ENCODE measurements around the gene VPS37C. TPM values are rescaled to one million over a fixed set of nuclear protein-coding genes. Genes with fewer than 3 reads are reported as not detected.

Gene VPS37C
- total and polyA plus RNA-seq, 10 of the 15 experiments (the other 5 are each of a cell fraction or from before 2014, with no cell fraction given) = 0.39 to 16.5 (median 7.8) TPM

DNA sequence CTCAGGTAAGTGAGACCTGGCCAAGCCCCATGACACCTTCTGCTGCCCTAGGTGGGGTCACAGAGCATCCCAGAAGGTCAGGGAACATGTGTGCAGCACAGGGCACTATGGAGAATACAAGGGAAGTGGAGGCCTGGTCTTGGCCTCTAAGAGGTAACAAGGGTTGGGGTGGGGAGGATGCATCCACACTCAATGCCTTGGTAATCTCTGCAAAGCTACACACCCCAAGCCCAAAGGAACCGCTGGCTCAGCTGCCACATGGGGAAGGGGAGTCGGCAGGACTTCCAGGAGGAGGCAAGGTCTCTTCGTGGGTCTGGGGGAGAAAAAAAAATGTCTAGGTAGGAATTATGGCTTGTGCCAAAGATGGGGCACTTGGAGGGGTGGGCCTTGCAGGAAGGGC, 41.7 kb downstream of the VPS37C start:
- no peaks in the 10 kb centered on the region for H3K36me3 ChIP-seq (ENCODE audit: control insufficient read depth in 2 of 2, insufficient read depth in 2 of 2, low read length in 1 of 2)
- H2AFZ ChIP-seq (ENCODE audit: control insufficient read depth, low read depth, low read length) = no peak overlapping the region
- no peaks in the 10 kb centered on the region for H3K27me3 ChIP-seq (replicated peaks in 1 of 2; ENCODE audit: control insufficient read depth in 2 of 2, insufficient read depth in 2 of 2, low read length in 1 of 2)
- no peak overlapping the region for H3K9ac ChIP-seq (ENCODE audit: control insufficient read depth, insufficient read depth, low read length)
- ChIA-PET RAD21 (ENCODE audit: unreplicated experiment) (no interaction called here), SMC1A (ENCODE audit: uncharacterized antibody, unreplicated experiment) (interaction anchor here (1.0 to 1.2 kb wide), 3 partner anchors 9 to 150 kb away, joined by 3 to 4 read pairs (median 3); no protein-coding TSS in a partner anchor), CTCF (interaction anchor here (0.7 to 1.3 kb wide), 2 partner anchors 30 to 150 kb away, joined by 3 read pairs; no protein-coding TSS in a partner anchor), POLR2A (interaction anchor here (0.6 kb wide), 1 partner anchor 39 kb away, joined by 3 read pairs; no protein-coding TSS in a partner anchor)
- FAIRE-seq (no peak), ATAC-seq (no peak), DNase-seq (ENCODE audit: low read depth, low spot score) (no peak)
- TF ChIP-seq SIN3A (IDR thresholded peaks at IDR 0.05; ENCODE audit: low read depth, low read length) = no peak
- no peak for TF ChIP-seq NRF1 (conservative IDR thresholded peaks at IDR 0.05; ENCODE audit: low read depth, low read length)
- TF ChIP-seq ASH2L (IDR thresholded peaks at IDR 0.05; ENCODE audit: borderline replicate concordance, low read depth) = no peak
- TF ChIP-seq, protein P1, sequence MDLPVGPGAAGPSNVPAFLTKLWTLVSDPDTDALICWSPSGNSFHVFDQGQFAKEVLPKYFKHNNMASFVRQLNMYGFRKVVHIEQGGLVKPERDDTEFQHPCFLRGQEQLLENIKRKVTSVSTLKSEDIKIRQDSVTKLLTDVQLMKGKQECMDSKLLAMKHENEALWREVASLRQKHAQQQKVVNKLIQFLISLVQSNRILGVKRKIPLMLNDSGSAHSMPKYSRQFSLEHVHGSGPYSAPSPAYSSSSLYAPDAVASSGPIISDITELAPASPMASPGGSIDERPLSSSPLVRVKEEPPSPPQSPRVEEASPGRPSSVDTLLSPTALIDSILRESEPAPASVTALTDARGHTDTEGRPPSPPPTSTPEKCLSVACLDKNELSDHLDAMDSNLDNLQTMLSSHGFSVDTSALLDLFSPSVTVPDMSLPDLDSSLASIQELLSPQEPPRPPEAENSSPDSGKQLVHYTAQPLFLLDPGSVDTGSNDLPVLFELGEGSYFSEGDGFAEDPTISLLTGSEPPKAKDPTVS (IDR thresholded peaks at IDR 0.05; ENCODE audit: low read depth, low read length) = no peak
- TF ChIP-seq, protein P2, sequence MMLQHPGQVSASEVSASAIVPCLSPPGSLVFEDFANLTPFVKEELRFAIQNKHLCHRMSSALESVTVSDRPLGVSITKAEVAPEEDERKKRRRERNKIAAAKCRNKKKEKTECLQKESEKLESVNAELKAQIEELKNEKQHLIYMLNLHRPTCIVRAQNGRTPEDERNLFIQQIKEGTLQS (IDR thresholded peaks at IDR 0.05; ENCODE audit: borderline replicate concordance, extremely low read depth, low read depth, low read length) = no peak
- TF ChIP-seq TCF7 (IDR thresholded peaks at IDR 0.05; ENCODE audit: borderline replicate concordance) = no peak
- no peak for TF ChIP-seq JUND (IDR thresholded peaks at IDR 0.05; ENCODE audit: low read depth, low read length)
- TF ChIP-seq CHD4 (IDR thresholded peaks at IDR 0.05) = no peak
- TF ChIP-seq ZSCAN29 (IDR thresholded peaks at IDR 0.05) = no peak
- TF ChIP-seq, protein P3, sequence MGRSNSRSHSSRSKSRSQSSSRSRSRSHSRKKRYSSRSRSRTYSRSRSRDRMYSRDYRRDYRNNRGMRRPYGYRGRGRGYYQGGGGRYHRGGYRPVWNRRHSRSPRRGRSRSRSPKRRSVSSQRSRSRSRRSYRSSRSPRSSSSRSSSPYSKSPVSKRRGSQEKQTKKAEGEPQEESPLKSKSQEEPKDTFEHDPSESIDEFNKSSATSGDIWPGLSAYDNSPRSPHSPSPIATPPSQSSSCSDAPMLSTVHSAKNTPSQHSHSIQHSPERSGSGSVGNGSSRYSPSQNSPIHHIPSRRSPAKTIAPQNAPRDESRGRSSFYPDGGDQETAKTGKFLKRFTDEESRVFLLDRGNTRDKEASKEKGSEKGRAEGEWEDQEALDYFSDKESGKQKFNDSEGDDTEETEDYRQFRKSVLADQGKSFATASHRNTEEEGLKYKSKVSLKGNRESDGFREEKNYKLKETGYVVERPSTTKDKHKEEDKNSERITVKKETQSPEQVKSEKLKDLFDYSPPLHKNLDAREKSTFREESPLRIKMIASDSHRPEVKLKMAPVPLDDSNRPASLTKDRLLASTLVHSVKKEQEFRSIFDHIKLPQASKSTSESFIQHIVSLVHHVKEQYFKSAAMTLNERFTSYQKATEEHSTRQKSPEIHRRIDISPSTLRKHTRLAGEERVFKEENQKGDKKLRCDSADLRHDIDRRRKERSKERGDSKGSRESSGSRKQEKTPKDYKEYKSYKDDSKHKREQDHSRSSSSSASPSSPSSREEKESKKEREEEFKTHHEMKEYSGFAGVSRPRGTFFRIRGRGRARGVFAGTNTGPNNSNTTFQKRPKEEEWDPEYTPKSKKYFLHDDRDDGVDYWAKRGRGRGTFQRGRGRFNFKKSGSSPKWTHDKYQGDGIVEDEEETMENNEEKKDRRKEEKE (IDR thresholded peaks at IDR 0.05) = no peak
- TF ChIP-seq IRF4 (IDR thresholded peaks at IDR 0.05; ENCODE audit: low read depth, low read length) = no peak
- in situ Hi-C loops (cut with MboI) (no loop called here), intact Hi-C loops (cut with micrococcal nuclease; ENCODE audit: unreplicated experiment) (no loop called here)
- no peak overlapping the region for H3K4me2 ChIP-seq (ENCODE audit: control insufficient read depth, insufficient read depth)
- no peaks in the 10 kb centered on the region for H3K79me2 ChIP-seq (ENCODE audit: control insufficient read depth, insufficient read depth, low read length)
- H4K20me1 ChIP-seq (ENCODE audit: control insufficient read depth, insufficient read depth) = no peaks in the 10 kb centered on the region
- H3K27ac ChIP-seq (ENCODE audit: control insufficient read depth, insufficient read depth) = no peak overlapping the region
- no TSS peak for BruUV-seq (replicated peaks)
- no peaks in the 10 kb centered on the region for H3K9me3 ChIP-seq (replicated peaks; ENCODE audit: control insufficient read depth, insufficient read depth, low read length)
- peaks cover 4% of the 10 kb centered on the region for H3K4me1 ChIP-seq (ENCODE audit: control insufficient read depth, insufficient read depth, low read length)
- H3K4me3 ChIP-seq = no peak overlapping the region
- WGBS (ENCODE audit: insufficient coverage, insufficient replicate concordance, low lambda C conversion rate, missing lambda C conversion rate) = 43% methylated on average over 3 of the region's 3 CpGs

Data from GM12878 (cell line).